PFSK-1 (cell line): Measurements from ENCODE around the gene STK39.

Source experiments
- FOXP2 ChIP-seq: optimal IDR thresholded peaks from 2 replicates; pipeline ENCODE3; 2011; ENCODE audit warnings: borderline replicate concordance, control low read depth, inconsistent platforms; ENCODE audit not compliant: insufficient read depth; ENCODE audit errors: extremely low read length, extremely low read depth
- POLR2AphosphoS5 ChIP-seq: IDR thresholded peaks from 2 replicates; pipeline ENCODE4 v1.6.1; 2012; ENCODE audit warnings: low read depth, mild to moderate bottlenecking, control low read depth, low read length, moderate library complexity
- SIN3A ChIP-seq: IDR thresholded peaks from 2 replicates; pipeline ENCODE4 v1.6.1; 2012; ENCODE audit warnings: mild to moderate bottlenecking, low read length, moderate library complexity, borderline replicate concordance; ENCODE audit not compliant: insufficient read depth

DNA sequence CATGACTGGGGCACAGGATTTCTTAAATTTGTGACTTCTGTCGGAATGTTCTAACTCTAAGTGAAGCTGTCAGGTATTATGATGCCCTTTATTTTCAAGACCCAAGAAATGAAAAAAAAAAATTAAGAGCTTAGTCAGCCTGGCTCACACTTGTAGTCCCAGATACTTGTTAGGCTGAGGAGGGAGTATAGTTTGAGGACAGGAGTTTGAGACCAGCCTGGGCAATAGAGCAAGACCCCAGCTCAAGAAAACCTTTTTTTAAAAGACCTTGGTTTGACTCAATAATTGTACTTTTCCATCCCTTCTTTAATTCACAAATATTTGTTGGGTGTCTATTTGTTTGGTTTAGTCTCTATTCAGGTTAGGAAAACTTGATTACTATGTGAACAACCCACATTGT lies 310.0 kb downstream of the STK39 start:
- no peak for TF ChIP-seq POLR2AphosphoS5
- TF ChIP-seq SIN3A, result no peak
- TF ChIP-seq FOXP2, result no peak
